Fibroblast of the aortic adventitia (primary cell): ENCODE data around the gene CDH23. TPM values are rescaled to one million over a fixed set of nuclear protein-coding genes. Genes with fewer than 3 reads are reported as not detected.
A peak's percentile ranks its signal among the peaks of the same experiment; 100 is the strongest.

Source experiments
- DNase-seq: peaks from one replicate; pipeline ENCODE4 v3.0.0-alpha.2; 2010; ENCODE audit warnings: low read depth
- H3K4me3 ChIP-seq: 2 replicates; pipeline ENCODE4 v1.5.1; 2011; ENCODE audit warnings: low read depth, mild to moderate bottlenecking, control low read depth, low read length, moderate library complexity
- total RNA-seq: library from RNA; depleted of rRNA; stranded (reverse); fragments of >200 nt; gene quantifications from 2 replicates; pipeline ENCODE4 v1.2.3, GENCODE V29; 2012; ENCODE audit warnings: low replicate concordance
- TF ChIP-seq, protein P1 (sequence below): IDR thresholded peaks from 2 replicates; pipeline ENCODE4 v1.5.1; 2011; ENCODE audit warnings: mild to moderate bottlenecking, low read length, control low read depth, inconsistent platforms; ENCODE audit not compliant: insufficient read depth

CDH23 gene
- total RNA-seq, 1 donor = 0.27 TPM

GRCh38 chr10:71437537-71438092 is 40.9 kb downstream of the CDH23 start:
- TF ChIP-seq, protein P1, sequence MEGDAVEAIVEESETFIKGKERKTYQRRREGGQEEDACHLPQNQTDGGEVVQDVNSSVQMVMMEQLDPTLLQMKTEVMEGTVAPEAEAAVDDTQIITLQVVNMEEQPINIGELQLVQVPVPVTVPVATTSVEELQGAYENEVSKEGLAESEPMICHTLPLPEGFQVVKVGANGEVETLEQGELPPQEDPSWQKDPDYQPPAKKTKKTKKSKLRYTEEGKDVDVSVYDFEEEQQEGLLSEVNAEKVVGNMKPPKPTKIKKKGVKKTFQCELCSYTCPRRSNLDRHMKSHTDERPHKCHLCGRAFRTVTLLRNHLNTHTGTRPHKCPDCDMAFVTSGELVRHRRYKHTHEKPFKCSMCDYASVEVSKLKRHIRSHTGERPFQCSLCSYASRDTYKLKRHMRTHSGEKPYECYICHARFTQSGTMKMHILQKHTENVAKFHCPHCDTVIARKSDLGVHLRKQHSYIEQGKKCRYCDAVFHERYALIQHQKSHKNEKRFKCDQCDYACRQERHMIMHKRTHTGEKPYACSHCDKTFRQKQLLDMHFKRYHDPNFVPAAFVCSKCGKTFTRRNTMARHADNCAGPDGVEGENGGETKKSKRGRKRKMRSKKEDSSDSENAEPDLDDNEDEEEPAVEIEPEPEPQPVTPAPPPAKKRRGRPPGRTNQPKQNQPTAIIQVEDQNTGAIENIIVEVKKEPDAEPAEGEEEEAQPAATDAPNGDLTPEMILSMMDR = no peak
- peak; percentile 12 for DNase-seq

DNA sequence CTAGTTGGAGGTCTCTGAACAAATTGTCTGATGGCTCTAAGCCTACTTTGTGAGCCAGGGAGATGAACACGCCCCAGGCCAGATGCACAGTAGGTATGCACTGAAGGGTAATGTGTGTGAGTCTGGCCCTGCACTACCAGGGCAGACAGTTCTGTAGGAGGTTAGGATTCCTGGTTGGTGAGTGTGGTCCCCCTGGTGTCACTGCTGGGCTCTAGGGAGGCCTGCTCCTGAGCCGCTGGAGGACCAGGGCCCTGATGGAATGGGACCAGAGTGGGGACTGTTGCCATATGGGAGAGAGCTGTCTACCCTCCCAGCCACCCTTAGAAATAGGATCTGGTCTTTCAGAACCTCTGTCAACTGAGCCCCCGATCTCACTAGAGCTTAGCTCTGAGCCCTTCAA is 42.0 kb downstream of the CDH23 start:
- no peak overlapping the region for H3K4me3 ChIP-seq
- TF ChIP-seq, protein P1 = no peak
- no peak for DNase-seq

More at GRCh38 chr10:71437537-71438092, 40.9 kb downstream of the CDH23 start:
- no peak overlapping the region for H3K4me3 ChIP-seq

DNA sequence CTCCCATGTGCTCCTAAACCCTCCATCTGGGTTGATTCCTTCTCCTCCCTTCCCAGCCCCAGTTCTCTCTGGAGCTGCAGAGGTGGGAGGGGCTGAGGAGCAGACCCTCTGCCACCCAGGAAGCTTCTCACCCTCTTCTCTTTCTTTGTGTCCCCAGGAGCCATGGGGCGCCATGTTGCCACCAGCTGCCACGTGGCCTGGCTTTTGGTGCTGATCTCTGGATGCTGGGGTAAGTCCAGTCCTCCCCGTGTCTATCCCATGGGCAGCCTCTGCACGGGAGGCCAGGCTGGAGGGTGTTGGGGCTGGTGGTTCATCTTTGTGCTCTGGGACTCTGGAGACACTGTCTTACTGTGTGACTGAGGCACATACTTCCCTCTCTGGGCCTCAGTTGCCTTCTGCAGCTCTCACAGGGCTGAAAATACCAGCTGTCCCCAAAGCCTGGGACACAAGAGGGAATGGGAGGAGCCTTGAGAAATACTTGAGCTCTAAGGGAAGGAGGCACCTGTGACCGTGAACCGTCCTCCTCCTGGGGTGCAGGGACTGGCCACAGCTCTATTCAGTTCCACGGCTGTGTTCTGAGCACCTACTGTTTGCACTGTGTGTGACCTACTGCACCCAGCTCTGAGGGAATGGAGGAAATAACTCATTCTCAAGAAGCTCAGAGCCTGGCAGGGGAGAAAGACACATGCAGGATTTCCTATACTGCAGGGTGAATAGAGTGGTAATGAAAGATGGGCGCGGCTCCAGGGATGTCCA is 43.1 kb downstream of the CDH23 start:
- no peak for DNase-seq
- H3K4me3 ChIP-seq = no peak overlapping the region
- TF ChIP-seq, protein P1 = no peak

DNA sequence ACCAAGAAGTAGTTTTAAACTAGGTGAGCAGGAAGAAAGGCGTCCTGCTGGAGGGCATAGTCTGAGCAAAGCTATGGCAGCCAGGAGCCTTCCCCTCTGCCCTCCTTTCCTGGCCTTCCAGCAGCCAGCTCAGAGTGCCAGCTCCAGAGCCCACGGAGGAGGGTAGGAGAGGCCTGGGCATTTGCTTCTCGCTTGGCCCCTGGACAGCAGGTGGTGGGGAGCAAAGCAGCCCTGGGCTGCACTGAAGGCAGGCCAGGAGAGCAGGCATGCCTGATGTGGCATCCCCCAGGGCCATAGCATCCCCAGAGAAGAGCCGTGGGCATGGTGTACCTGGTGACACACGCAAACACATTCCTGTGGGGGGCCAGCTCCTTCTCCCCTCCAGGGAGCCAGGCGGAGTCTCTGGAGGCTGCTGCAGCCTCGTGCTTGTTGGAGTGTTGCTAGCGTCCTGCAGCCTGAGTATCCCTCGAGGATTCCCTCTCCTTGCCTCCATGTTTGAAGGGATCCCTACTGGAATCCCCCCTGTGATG is 43.9 kb downstream of the CDH23 start:
- TF ChIP-seq, protein P1 = no peak
- DNase-seq = no peak
- no peak overlapping the region for H3K4me3 ChIP-seq

GRCh38 chr10:71442000-71442399 is 45.3 kb downstream of the CDH23 start:
- no peak overlapping the region for H3K4me3 ChIP-seq
- TF ChIP-seq, protein P1 = no peak
- no peak for DNase-seq

DNA sequence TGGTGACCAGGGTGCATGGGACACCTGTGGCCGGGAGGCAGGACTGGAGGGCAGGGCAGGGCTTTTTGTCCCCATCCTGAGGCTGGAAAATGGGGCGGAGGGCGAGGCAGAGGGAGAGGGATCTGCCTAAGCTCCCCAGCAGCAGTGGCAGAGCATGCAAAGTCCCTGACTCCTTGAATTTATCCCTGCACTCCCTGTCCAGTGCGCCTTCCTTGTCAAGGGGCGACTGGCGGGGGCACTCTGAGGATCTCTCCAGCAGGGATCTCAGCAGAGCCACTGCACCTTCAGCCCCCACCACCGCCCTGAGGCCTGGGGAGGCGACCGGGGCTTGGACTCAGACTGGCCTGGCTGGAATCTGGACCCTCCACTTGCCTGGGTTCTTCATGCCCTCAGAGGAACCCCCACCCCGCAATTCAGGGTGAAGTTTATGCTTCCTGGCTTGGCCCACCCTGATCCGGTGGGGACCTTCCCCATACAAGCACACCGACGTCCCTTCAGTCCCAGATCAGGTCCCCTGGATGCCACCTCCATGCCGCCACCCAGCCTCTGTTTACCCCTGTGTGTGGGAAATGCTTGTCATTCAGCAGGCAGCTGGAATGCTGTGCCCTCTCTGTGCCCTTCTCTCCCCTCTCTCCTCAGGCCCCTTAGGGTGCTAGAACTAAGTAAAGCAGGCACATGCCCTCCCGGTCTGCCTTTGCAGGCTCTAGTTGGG is 46.3 kb downstream of the CDH23 start:
- no peak for DNase-seq
- TF ChIP-seq, protein P1 = no peak
- no peak overlapping the region for H3K4me3 ChIP-seq
